Tibial artery (tissue), 4 donors: ENCODE results near the gene HDHD3.

ENCODE experiments used
- DNase-seq, 2 donors: peaks; one replicate each; pipeline ENCODE4 v3.0.0-alpha.2; 2019
- H3K27ac ChIP-seq, 2 donors: fragments of 200-600 bp; sonication (generic) in 1 of 2; 1 replicate in 1 of 2; 2 replicates in 1 of 2; pipeline ENCODE4 v1.5.1; 2018 to 2019; ENCODE audit warnings: mild to moderate bottlenecking in 1 of 2
- H3K27me3 ChIP-seq, 2 donors: fragments of 200-600 bp; sonication (generic) in 1 of 2; one replicate each; pipeline versions ENCODE4 v1.5.1 to v1.6.0; 2016 to 2019
- H3K36me3 ChIP-seq, 3 donors: fragments of 200-600 bp; sonication (generic) in 2 of 3; one replicate each; pipeline ENCODE4 v1.5.1; 2016 to 2019; ENCODE audit warnings: mild to moderate bottlenecking in 2 of 3
- H3K4me1 ChIP-seq, 4 donors: fragments of 200-600 bp; sonication (generic) in 2 of 4; 1 replicate in 3 of 4; 2 replicates in 1 of 4; pipeline ENCODE4 v1.5.1; 2016 to 2019
- H3K4me3 ChIP-seq, 2 donors: fragments of 200-600 bp; sonication (generic) in 1 of 2; 1 replicate in 1 of 2; 2 replicates in 1 of 2; pipeline ENCODE4 v1.5.1; 2018 to 2019; ENCODE audit warnings: mild to moderate bottlenecking in 2 of 2
- H3K9me3 ChIP-seq, 3 donors: fragments of 200-600 bp; sonication (generic) in 1 of 3; one replicate each; pipeline ENCODE4 v1.5.1; 2016 to 2019
- intact Hi-C: fragments of 100-400 bp; cut with DNase I; formaldehyde crosslinking; loops from one replicate; pipeline ENCODE4 v1.15.0; 2023; ENCODE audit warnings: low total_unique reads
- TF ChIP-seq, protein P1 (sequence below), 2 experiments: fragments of 200-600 bp in 1 of 2; fragments of 450-650 bp in 1 of 2; IDR thresholded peaks; one replicate each; pipeline ENCODE4 v1.5.1; 2017 to 2019; ENCODE audit warnings: antibody characterized with exemption in 2 of 2, mild to moderate bottlenecking in 1 of 2, moderate library complexity in 1 of 2

HDHD3 gene

DNA sequence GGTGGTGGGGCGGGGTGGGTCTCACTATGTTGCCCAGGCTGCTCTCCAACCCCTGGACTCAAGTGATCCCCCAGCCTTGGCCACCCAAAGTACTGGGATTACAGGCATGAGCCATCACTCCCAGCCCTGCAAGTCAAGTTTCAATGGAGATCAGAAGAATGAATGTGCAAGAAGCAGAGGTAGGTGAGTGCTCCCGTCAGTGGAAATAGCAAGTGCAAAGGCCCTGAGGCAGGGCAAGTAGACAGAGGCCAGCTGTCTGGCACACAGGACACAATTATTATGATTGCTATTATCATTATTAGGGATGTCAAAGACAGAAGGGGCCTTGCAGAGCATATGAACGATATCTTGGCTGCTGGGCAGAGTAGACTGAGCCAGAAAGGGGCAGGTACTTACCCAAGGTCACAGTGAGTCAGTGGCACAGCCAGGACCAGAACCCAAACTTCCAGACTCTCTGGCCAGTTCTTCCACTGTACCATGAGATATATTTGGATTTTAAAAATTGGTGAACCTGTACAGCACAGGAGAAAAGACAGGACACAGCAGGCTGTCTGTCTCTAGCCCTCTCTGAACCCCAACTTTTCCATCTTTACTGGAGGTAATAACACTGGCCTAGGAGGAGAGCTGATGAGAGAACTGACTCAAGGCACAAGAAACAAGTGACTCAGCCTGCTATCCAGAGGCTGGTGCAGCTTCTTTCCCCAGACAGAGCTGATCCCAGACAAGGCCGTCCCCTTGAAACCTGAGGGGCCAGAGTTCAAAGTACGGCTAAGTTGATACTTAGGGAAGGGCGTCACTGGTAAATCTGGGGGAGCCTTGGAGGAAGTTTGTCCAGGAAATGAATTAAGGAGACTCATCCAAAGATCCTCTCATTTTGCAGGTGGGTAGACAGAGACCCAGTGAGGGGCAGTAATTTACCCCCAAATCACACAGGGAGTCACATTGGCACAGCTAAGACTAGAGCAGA, 1.4 kb downstream of the HDHD3 start:
- Histone ChIP-seq H3K36me3 (peaks cover 17 to 19% (median 17%) of the 10 kb centered on the region in 3 donors), H3K4me1 (peaks cover 0 to 20% (median 13%) of the 10 kb centered on the region in 4 donors), H3K4me3 (peak overlapping the region; percentile 71 to 94), H3K27ac (no peak overlapping the region), H3K27me3 (no peaks in the 10 kb centered on the region), H3K9me3 (no peaks in the 10 kb centered on the region)
- TF ChIP-seq, protein P1, sequence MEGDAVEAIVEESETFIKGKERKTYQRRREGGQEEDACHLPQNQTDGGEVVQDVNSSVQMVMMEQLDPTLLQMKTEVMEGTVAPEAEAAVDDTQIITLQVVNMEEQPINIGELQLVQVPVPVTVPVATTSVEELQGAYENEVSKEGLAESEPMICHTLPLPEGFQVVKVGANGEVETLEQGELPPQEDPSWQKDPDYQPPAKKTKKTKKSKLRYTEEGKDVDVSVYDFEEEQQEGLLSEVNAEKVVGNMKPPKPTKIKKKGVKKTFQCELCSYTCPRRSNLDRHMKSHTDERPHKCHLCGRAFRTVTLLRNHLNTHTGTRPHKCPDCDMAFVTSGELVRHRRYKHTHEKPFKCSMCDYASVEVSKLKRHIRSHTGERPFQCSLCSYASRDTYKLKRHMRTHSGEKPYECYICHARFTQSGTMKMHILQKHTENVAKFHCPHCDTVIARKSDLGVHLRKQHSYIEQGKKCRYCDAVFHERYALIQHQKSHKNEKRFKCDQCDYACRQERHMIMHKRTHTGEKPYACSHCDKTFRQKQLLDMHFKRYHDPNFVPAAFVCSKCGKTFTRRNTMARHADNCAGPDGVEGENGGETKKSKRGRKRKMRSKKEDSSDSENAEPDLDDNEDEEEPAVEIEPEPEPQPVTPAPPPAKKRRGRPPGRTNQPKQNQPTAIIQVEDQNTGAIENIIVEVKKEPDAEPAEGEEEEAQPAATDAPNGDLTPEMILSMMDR (IDR thresholded peaks at IDR 0.05): no peak
- intact Hi-C loops: loop anchor here (10.0 kb wide), 1 partner anchor 61 kb away; no protein-coding TSS in a partner anchor
- DNase-seq: no peak

DNA sequence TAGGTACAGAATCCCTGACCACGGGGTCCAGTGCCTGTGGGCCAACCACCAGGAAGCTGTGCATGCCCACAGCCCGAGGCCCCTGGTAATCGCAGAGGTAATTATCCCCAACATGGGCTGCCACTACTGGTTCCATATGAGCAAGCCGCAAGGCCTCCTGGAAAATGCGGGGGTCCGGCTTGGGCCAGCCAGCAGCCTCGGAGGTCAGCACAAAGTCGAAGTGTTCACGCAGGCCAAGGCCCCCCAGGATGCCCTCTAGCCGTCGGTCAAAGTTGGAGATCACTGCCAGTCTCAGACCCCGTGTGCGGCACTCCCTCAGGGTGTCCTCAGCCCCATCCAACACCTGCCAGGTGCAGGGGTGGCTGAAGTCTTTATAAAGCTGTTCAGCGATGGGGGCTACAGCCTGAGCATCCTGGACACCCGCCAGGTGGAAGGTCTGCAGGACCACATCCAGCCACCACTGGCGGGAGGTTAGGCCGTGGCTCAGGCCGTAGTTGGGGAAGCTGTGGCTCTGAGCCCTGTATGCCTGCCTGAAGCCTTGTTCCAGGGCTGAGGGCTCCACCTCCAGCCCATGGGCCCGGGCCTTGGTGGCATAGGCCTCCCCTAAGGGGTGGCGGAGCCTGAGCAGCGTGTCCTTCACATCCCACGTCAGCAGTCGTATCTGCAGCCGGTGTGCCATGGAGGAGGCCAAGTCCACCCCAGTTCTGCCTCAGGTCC, 3.0 kb downstream of the HDHD3 start:
- H3K27me3 ChIP-seq: no peaks in the 10 kb centered on the region
- no peak overlapping the region for H3K4me3 ChIP-seq
- no peaks in the 10 kb centered on the region for H3K9me3 ChIP-seq
- H3K36me3 ChIP-seq: peaks cover 17 to 19% (median 17%) of the 10 kb centered on the region in 3 donors
- H3K27ac ChIP-seq: no peak overlapping the region
- no peak for DNase-seq
- intact Hi-C loops: loop anchor here (10.0 kb wide), 1 partner anchor 59 kb away; no protein-coding TSS in a partner anchor
- TF ChIP-seq, protein P1 (IDR thresholded peaks at IDR 0.05): no peak
- peaks cover 0 to 20% (median 13%) of the 10 kb centered on the region in 4 donors for H3K4me1 ChIP-seq

DNA sequence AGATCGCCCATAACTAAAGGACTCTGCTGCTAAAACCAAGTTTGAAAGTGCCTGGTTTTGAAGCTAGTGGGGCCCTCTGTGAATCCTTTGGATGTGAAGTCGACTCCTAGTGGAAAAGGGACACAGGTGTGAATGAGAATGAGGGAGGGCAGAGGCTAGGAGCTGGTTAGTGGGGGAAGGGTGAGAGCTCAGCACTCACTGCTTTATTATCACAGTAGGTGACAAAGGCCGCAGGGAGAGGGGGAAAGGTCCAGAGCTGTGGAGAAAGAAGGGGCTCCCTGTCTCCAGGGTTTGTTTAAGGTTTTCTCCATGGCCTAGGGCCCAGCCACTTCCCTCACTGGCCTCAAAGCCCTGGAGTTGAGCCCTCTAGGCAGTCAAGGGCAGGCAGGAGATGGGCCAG, 3.5 kb downstream of the HDHD3 start:
- intact Hi-C loops: loop anchor here (10.0 kb wide), 1 partner anchor 58 kb away; no protein-coding TSS in a partner anchor
- H3K9me3 ChIP-seq: no peaks in the 10 kb centered on the region
- TF ChIP-seq, protein P1 (IDR thresholded peaks at IDR 0.05): no peak
- H3K36me3 ChIP-seq: peaks cover 17 to 19% (median 17%) of the 10 kb centered on the region in 3 donors
- no peaks in the 10 kb centered on the region for H3K27me3 ChIP-seq
- no peak for DNase-seq
- H3K27ac ChIP-seq: no peak overlapping the region
- H3K4me1 ChIP-seq: peaks cover 0 to 20% (median 13%) of the 10 kb centered on the region in 4 donors
- no peak overlapping the region for H3K4me3 ChIP-seq

DNA sequence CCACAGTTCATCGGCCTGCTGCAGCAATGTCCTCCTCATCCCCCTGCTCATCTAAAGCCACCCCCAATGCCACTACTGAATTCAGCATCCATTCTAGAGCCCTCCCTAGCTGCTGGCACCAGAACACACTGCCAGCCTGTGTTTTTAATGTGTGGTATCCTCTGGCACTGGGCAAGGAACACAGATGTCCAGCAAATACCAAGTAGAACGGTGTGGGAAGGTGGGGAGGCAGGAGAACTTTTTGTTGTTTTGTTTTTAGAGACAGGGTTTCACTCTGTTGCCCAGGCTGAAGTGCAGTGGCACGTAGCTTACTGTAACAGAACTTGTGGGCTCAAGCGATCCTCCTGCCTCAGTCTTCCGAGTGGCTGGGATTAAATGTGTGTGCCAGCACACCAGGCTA, 4.7 kb downstream of the HDHD3 start:
- no peaks in the 10 kb centered on the region for H3K27me3 ChIP-seq
- no peak overlapping the region for H3K27ac ChIP-seq
- peaks cover 17 to 19% (median 17%) of the 10 kb centered on the region in 3 donors for H3K36me3 ChIP-seq
- TF ChIP-seq, protein P1 (IDR thresholded peaks at IDR 0.05): no peak
- peaks cover 0 to 15% (median 12%) of the 10 kb centered on the region in 4 donors for H3K4me1 ChIP-seq
- intact Hi-C loops: loop anchor here (10.0 kb wide), 1 partner anchor 57 kb away; no protein-coding TSS in a partner anchor
- no peaks in the 10 kb centered on the region for H3K9me3 ChIP-seq
- DNase-seq: no peak
- no peak overlapping the region for H3K4me3 ChIP-seq

DNA sequence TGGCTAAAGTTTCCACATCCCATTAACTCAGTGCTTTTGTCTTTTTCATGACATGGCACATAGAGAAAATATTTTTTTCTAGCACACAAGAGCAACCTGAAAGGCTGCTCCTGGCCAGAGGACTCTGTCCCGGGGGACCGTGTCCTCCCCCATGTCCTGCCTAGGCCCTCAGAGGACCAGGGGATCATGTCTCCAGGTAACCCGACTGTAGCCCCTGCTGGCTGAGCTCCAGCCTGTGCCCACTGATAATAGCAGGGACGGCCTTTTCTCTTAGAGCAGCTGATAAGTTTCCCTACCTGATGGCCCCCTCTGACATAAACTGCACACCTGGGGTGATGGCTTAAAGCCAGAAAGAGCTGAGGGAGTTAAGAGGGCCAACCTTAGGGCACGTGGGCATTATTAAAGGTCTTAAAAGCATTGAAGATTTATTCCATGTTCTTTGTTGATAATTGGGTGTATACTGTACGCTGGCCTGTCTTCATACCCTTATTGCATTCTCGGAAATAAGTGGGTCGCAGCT, 5.9 kb downstream of the HDHD3 start:
- H3K4me1 ChIP-seq: peaks cover 0 to 15% (median 7%) of the 10 kb centered on the region in 4 donors
- intact Hi-C loops: loop anchor here (10.0 kb wide), 1 partner anchor 56 kb away; no protein-coding TSS in a partner anchor
- H3K27me3 ChIP-seq: no peaks in the 10 kb centered on the region
- TF ChIP-seq, protein P1 (IDR thresholded peaks at IDR 0.05): no peak
- no peak overlapping the region for H3K27ac ChIP-seq
- no peaks in the 10 kb centered on the region for H3K9me3 ChIP-seq
- H3K4me3 ChIP-seq: no peak overlapping the region
- peaks cover 17 to 19% (median 17%) of the 10 kb centered on the region in 3 donors for H3K36me3 ChIP-seq
- DNase-seq: no peak
